Measurements from ENCODE around the gene COX4I1.

The COX4I1 gene

DNA sequence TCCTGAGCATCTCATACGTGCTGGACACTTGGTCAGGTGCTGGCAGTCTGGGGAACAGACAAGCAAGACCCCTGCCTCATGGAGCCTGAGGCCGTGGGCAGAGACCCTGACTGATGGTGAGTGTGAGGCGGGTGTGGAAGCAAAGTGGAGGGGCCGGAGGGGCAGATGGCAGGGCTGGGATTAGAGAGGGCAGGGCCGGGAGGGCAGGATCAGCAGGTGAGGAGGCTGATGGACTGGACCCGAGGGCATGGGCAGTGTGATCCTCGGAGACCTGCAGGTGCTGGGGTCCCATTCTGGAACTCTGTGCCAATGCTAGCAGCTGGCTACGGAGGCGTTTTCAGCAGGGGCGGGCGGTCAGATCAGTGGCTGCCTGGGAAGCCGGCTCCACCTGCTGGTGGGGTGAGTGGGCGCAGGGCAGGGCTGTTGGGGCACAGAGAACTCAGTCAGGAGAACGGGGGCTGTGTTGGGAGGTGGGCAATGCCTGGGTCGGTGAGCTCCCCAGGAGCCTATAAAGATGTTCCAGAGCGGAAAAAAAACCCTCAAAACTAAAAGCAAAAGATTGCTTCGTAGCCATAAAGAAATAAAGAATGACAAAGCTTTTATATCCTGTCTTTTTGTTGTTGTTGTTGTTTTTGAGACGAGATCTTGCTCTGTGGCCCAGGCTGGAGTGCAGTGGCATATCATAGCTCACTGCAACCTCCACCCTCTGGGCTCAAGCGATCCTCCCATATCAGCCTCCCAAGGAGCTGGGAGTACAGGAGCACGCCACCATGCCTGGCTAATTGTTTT lies 39.7 kb upstream of the COX4I1 start:
- Mint-ChIP-seq H3K4me1 (ENCODE audit: low read depth) (peaks cover 2% of the 10 kb centered on the region), H3K36me3 (ENCODE audit: low read depth) (no peaks in the 10 kb centered on the region), H3K9me3 (no peaks in the 10 kb centered on the region), H3K27me3 (ENCODE audit: low read depth) (peaks cover 18% of the 10 kb centered on the region), H3K4me3 (no peak overlapping the region), H3K27ac (no peak overlapping the region)

DNA sequence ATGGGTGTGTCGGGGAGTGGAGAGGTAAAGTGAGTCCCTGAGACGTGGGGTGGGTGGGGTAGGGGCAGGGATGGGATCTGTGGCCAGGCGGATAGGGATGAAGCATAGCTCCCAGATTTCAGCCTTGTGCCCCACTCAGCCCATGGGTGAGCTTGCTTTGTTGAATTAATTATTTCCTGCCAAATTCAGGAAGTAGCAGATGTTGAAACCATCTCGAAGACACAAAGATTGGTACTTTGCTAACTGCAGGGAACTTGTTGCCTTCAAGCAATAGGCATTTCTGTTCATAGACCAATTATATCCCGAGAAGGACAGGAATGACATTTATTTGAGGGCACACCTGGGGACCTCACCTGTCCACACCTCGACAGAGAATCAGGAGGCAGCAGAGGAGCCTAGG lies 37.6 kb upstream of the COX4I1 start:
- H3K27ac Mint-ChIP-seq, result no peak overlapping the region
- no peaks in the 10 kb centered on the region for H3K9me3 Mint-ChIP-seq
- peaks cover 2% of the 10 kb centered on the region for H3K4me1 Mint-ChIP-seq (ENCODE audit: low read depth)
- peaks cover 18% of the 10 kb centered on the region for H3K27me3 Mint-ChIP-seq (ENCODE audit: low read depth)
- H3K36me3 Mint-ChIP-seq (ENCODE audit: low read depth), result no peaks in the 10 kb centered on the region
- no peak overlapping the region for H3K4me3 Mint-ChIP-seq

DNA sequence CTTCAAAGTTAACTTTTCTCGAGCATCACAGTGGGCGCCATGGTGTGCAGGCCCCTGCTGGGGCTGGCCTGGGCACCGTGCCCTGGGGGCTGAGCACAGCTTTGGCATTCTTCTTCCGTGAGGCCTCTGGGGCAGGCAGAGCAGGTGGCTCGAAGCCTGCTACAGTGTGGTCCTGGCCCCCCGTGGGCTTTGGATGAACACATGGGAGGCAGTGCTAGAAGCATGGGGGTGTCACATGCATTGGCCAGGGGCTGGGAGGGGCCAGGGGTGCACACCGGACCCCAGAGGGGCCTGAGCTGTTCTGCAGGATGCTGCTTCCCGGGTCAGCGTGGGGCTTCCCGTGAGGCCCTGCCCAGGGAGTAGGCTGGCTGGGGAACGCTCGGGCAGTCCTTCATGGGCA lies 36.5 kb upstream of the COX4I1 start:
- Mint-ChIP-seq H3K4me1 (ENCODE audit: low read depth) (peaks cover 2% of the 10 kb centered on the region), H3K4me3 (no peak overlapping the region), H3K9me3 (no peaks in the 10 kb centered on the region), H3K36me3 (ENCODE audit: low read depth) (no peaks in the 10 kb centered on the region), H3K27me3 (ENCODE audit: low read depth) (peaks cover 18% of the 10 kb centered on the region), H3K27ac (no peak overlapping the region)

DNA sequence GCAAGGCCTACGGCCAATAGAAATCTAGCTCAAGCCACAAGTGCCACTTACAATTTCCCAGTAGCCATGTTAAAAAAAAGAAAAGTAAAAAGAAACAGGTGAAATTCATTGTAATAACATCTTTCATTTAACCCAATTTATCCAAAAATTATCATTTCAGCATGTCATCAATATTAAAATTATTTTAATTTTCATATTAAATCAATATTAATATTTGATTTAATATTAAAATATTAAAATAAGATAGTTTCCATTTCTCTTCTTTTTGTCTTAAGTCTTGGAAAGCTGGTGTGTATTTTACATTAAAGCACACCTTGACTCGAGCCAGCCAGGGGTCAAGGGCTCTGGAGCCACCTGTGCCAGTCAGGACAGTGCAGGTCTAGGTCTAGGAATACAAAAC lies 35.9 kb upstream of the COX4I1 start:
- H3K36me3 Mint-ChIP-seq (ENCODE audit: low read depth), result no peaks in the 10 kb centered on the region
- H3K4me3 Mint-ChIP-seq, result no peak overlapping the region
- no peak overlapping the region for H3K27ac Mint-ChIP-seq
- peaks cover 2% of the 10 kb centered on the region for H3K4me1 Mint-ChIP-seq (ENCODE audit: low read depth)
- H3K27me3 Mint-ChIP-seq (ENCODE audit: low read depth), result peaks cover 17% of the 10 kb centered on the region
- H3K9me3 Mint-ChIP-seq, result no peaks in the 10 kb centered on the region

DNA sequence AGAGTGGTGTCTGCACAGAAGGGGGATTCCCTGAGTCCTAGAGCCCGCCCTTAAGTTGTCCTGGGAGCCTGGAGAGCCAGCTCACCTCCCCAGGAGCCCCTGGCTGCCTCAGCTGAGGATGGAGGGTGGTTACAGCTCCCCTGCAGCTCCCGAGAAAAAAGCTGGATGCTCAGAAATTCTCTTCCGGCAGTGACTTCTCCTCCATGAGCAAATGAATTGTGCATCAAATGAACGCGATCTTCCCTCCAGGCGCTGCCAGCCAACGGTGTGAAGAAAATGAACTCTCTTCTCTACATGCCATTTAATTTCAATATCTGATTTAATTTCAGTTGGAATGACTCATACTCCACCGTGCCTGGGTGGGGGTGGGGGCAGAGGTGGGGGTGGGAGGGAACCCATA lies 34.3 kb upstream of the COX4I1 start:
- Mint-ChIP-seq H3K4me1 (ENCODE audit: low read depth) (no peaks in the 10 kb centered on the region), H3K36me3 (ENCODE audit: low read depth) (no peaks in the 10 kb centered on the region), H3K27me3 (ENCODE audit: low read depth) (peaks cover 1% of the 10 kb centered on the region), H3K27ac (no peak overlapping the region), H3K9me3 (no peaks in the 10 kb centered on the region), H3K4me3 (no peak overlapping the region)

DNA sequence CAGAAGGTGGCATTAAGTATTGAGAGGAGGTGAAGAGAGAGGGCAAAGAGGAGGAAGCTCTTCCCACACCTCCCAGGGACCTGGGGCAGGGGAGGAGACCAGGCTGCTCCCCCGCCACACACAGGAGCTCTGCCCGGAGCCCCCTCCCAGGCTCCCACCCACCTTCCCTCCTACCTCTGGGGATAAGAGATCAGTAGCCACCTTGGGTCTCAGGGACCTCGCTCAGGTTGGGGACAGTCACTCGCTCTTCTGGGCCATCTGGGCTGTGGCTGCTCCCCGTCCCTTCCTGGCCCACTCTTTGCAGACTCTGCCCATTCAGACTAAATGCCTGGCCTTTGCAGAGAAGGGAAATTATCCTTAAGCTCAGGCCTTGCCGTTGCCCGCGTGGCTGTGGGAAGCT lies 33.7 kb upstream of the COX4I1 start:
- no peak overlapping the region for H3K27ac Mint-ChIP-seq
- peaks cover 1% of the 10 kb centered on the region for H3K36me3 Mint-ChIP-seq (ENCODE audit: low read depth)
- H3K4me3 Mint-ChIP-seq, result no peak overlapping the region
- no peaks in the 10 kb centered on the region for H3K4me1 Mint-ChIP-seq (ENCODE audit: low read depth)
- H3K27me3 Mint-ChIP-seq (ENCODE audit: low read depth), result no peaks in the 10 kb centered on the region
- H3K9me3 Mint-ChIP-seq, result no peaks in the 10 kb centered on the region

DNA sequence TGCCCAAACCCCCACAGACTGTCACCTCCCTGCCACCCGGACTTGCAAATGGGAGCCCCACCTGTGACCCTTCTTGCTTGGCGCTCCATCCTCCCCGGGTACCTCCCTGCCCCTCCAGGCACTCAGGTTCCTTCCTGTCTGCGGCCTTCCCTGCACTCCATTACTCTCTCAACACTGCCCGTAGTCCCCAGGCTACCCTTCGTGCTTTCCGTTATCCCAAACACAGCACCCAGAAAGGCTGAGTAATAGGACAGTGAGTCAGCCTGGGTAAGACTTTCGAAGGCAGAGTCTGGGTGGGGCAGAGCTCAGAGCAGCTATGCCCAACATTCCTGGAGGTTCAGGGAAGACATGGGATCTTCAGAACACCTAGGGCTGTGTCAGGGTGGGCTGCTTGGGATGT lies 32.0 kb upstream of the COX4I1 start:
- no peaks in the 10 kb centered on the region for H3K27me3 Mint-ChIP-seq (ENCODE audit: low read depth)
- no peaks in the 10 kb centered on the region for H3K9me3 Mint-ChIP-seq
- no peak overlapping the region for H3K27ac Mint-ChIP-seq
- H3K4me3 Mint-ChIP-seq, result no peak overlapping the region
- no peaks in the 10 kb centered on the region for H3K4me1 Mint-ChIP-seq (ENCODE audit: low read depth)
- peaks cover 2% of the 10 kb centered on the region for H3K36me3 Mint-ChIP-seq (ENCODE audit: low read depth)

DNA sequence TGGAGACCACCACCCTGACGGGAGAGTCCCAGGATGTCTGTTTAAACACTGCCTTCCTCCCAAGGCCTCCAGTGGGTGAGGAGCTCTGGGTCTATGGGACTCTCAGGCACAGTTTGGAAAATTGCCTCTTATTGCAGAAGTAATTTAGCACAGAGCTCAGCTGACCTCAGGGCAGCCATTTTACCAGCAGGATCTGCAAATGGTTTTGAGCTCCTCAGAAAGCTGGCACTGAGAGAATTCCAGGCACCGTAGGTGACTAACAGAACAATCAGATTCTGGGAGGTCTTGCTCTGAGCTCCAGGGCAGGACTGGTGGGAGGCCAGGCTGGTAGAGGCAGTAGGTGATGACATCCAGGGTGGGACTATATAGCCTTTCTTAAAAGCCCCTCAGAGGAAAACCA lies 31.3 kb upstream of the COX4I1 start:
- Mint-ChIP-seq H3K36me3 (ENCODE audit: low read depth) (peaks cover 2% of the 10 kb centered on the region), H3K4me1 (ENCODE audit: low read depth) (no peaks in the 10 kb centered on the region), H3K4me3 (no peak overlapping the region), H3K9me3 (no peaks in the 10 kb centered on the region), H3K27ac (no peak overlapping the region), H3K27me3 (ENCODE audit: low read depth) (no peaks in the 10 kb centered on the region)

DNA sequence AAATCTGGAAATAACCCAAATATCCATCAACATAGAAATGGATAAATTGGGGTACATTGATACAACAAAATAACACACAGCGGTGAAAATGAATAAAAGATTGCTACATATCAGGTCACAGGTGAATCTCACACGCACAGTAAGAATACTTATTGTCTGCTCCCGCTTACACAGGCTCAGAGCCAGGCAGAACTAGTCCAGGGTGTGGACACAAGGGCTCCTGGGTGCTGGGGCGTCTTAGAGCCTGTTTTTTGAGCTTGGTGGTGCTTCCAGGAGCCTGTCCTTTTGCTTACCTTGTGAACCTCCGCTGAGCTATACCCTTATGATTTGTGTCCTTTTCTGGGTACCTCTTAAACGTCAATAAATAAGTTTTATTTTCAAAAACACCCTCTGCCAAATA lies 28.8 kb upstream of the COX4I1 start:
- H3K36me3 Mint-ChIP-seq (ENCODE audit: low read depth), result peaks cover 2% of the 10 kb centered on the region
- H3K27me3 Mint-ChIP-seq (ENCODE audit: low read depth), result no peaks in the 10 kb centered on the region
- H3K4me3 Mint-ChIP-seq, result no peak overlapping the region
- H3K27ac Mint-ChIP-seq, result no peak overlapping the region
- no peaks in the 10 kb centered on the region for H3K9me3 Mint-ChIP-seq
- H3K4me1 Mint-ChIP-seq (ENCODE audit: low read depth), result no peaks in the 10 kb centered on the region

DNA sequence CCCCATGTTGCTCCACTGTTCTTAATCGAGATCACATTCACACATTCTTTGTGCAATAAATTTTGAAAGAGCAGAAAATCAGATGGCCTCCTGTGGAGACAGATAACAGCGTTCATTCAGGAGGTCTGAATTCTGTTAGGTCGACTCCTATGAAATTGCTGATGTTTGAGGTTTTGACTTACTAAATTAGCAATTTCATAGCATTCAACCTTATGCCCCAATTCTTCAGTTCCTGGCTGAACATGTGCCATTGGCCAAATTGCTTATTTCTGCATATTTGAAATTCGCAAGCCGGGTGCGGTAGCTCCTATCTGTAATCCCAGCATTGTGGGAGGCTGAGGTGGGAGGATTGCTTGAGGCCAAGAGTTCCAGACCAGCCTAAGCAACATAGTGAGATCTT lies 26.5 kb upstream of the COX4I1 start:
- H3K4me3 Mint-ChIP-seq, result no peak overlapping the region
- H3K36me3 Mint-ChIP-seq (ENCODE audit: low read depth), result peaks cover 4% of the 10 kb centered on the region
- no peaks in the 10 kb centered on the region for H3K4me1 Mint-ChIP-seq (ENCODE audit: low read depth)
- no peak overlapping the region for H3K27ac Mint-ChIP-seq
- H3K9me3 Mint-ChIP-seq, result no peaks in the 10 kb centered on the region
- H3K27me3 Mint-ChIP-seq (ENCODE audit: low read depth), result no peaks in the 10 kb centered on the region

DNA sequence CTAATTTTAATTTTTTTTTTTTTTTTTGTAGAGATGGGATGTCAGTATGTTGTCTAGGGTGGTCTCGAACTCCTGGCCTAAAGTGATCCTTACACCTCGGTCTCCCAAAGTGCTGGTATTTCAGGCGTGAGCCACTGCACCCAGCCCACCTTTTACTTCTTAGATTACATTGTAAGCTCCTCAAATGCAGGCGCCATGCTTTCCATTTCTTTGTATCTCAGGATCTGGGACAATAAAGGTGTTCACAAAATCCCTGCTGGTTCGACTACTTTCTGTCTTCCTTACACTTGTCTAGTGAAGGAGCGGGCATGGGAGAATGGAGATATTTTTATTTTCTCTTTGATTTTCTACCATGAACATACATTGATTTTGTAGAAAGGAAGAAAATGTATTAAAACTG lies 25.4 kb upstream of the COX4I1 start:
- H3K9me3 Mint-ChIP-seq, result no peaks in the 10 kb centered on the region
- H3K36me3 Mint-ChIP-seq (ENCODE audit: low read depth), result peaks cover 7% of the 10 kb centered on the region
- H3K4me1 Mint-ChIP-seq (ENCODE audit: low read depth), result no peaks in the 10 kb centered on the region
- no peaks in the 10 kb centered on the region for H3K27me3 Mint-ChIP-seq (ENCODE audit: low read depth)
- no peak overlapping the region for H3K4me3 Mint-ChIP-seq
- H3K27ac Mint-ChIP-seq, result no peak overlapping the region

DNA sequence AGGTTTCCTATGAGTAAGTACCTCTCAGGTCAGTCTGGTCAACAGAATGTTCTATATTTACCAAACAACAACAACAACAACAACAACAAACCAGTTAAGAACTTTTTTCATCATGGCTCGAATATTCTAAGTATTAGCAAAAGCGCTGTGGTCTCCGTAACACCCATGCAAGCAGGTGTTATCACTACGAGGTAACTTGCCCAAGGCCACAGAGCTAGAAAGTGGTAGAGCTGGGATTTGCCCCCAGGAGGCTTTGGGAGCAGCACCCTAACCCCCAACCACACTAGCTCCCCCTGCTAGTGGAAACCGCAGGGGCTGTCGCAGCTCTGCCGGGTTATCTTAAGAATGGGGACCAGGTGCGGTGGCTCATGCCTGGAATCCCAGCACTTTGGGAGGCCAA lies 24.7 kb upstream of the COX4I1 start:
- Mint-ChIP-seq H3K9me3 (no peaks in the 10 kb centered on the region), H3K4me3 (no peak overlapping the region), H3K27ac (no peak overlapping the region), H3K36me3 (ENCODE audit: low read depth) (peaks cover 11% of the 10 kb centered on the region), H3K4me1 (ENCODE audit: low read depth) (no peaks in the 10 kb centered on the region), H3K27me3 (ENCODE audit: low read depth) (no peaks in the 10 kb centered on the region)

DNA sequence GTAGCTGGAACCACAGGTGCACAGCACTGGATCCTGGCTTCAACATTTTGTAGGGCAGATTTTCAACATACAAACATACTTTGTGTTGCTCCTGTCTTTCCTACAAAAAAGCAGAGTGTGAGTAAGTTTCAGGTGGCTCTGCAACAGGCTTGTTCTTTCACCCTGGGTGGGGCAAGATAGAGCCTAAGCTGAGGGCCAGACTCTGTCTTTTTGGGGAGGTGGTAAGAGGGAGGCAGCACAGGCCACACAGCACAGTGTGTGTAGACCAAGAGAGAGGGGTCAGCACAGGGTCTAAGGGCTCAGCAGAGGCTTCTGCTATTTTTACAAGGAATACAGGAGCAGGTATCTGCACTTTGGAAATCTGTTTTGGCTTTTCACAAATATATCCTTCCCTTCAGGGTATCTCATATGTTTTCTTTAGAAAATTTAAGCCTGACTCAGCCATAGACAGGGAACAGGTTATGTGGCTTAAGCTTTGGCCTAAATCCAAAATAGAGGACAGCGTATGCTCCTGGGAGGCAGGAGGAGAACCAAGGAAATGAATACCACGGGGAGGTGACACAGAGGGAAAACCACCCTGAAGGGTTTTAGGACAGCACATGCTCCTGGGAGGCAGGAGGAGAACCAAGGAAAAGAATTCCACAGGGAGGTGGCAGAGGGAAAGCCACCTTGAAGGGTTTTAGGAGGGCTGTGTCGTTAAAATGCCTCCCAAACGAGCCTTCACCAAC lies 21.7 kb upstream of the COX4I1 start:
- Mint-ChIP-seq H3K4me3 (no peak overlapping the region), H3K27ac (no peak overlapping the region), H3K9me3 (no peaks in the 10 kb centered on the region), H3K36me3 (ENCODE audit: low read depth) (peaks cover 18% of the 10 kb centered on the region), H3K4me1 (ENCODE audit: low read depth) (no peaks in the 10 kb centered on the region), H3K27me3 (ENCODE audit: low read depth) (no peaks in the 10 kb centered on the region)

DNA sequence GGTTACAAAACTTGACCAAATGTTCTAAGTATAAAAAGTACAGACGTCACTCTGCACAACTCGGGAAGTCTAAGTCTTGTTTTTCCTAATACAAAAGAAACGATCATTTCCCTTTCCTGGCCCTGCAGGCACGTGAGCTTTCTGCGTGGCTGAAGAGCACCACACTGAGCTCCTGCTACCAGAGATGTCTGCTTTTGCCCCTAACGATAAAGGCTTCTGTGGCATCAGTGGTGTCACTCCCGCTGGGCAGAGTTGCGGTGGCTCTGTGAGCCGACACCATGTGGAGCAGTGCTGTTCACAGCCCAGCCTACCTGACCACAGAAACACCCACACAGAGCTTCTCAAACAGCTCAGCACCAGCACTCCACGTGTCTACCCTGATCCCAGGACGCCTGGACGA lies 20.6 kb upstream of the COX4I1 start:
- H3K27me3 Mint-ChIP-seq (ENCODE audit: low read depth), result no peaks in the 10 kb centered on the region
- H3K27ac Mint-ChIP-seq, result no peak overlapping the region
- H3K4me1 Mint-ChIP-seq (ENCODE audit: low read depth), result no peaks in the 10 kb centered on the region
- H3K36me3 Mint-ChIP-seq (ENCODE audit: low read depth), result peaks cover 18% of the 10 kb centered on the region
- H3K9me3 Mint-ChIP-seq, result no peaks in the 10 kb centered on the region
- no peak overlapping the region for H3K4me3 Mint-ChIP-seq

DNA sequence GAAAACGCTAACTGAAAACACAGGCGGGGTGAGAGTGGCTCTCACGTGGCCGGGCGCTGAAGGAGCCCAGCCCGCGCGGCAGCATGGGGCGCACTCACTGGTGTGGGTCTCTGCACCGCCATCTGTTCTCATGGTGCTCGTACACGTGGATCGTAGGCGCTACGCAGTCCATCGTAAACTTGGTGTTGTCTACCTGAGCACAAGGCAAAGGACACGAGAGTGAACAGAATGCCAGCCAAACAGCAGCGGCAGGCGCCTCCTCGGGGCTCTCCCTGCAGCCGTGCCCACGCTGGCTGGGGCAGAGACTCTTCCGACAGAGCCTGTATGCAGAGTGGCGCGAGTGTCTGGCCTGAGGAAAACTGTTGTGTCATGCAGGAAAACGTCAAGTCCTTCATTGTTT lies 19.2 kb upstream of the COX4I1 start:
- H3K27me3 Mint-ChIP-seq (ENCODE audit: low read depth), result no peaks in the 10 kb centered on the region
- no peak overlapping the region for H3K4me3 Mint-ChIP-seq
- no peak overlapping the region for H3K27ac Mint-ChIP-seq
- no peaks in the 10 kb centered on the region for H3K4me1 Mint-ChIP-seq (ENCODE audit: low read depth)
- no peaks in the 10 kb centered on the region for H3K9me3 Mint-ChIP-seq
- H3K36me3 Mint-ChIP-seq (ENCODE audit: low read depth), result peaks cover 18% of the 10 kb centered on the region
